H9 (cell line): ENCODE data around the gene IL15RA. TPM values are rescaled to one million over a fixed set of nuclear protein-coding genes. Genes with fewer than 3 reads are reported as not detected.

ENCODE experiments used
- DNase-seq: peaks from one replicate; pipeline ENCODE4 v3.0.0-alpha.2; 2017
- H2AFZ ChIP-seq: one replicate; pipeline ENCODE4 v1.6.1; 2013; ENCODE audit warnings: mild to moderate bottlenecking, low read length, control low read depth, moderate library complexity
- H2AK5ac ChIP-seq: 2 replicates; pipeline ENCODE4 v1.6.1; 2013; ENCODE audit warnings: low read length, control low read depth, mixed read lengths; ENCODE audit not compliant: insufficient read length
- H2BK120ac ChIP-seq: one replicate; pipeline ENCODE4 v1.6.1; 2013; ENCODE audit warnings: low read depth, mild to moderate bottlenecking, low read length, control low read depth, inconsistent platforms; ENCODE audit not compliant: poor library complexity, severe bottlenecking
- H2BK12ac ChIP-seq: 2 replicates; pipeline ENCODE4 v1.6.1; 2013; ENCODE audit warnings: low read length, control low read depth, mixed read lengths, low read depth; ENCODE audit not compliant: insufficient read length
- H2BK15ac ChIP-seq: 2 replicates; pipeline ENCODE4 v1.6.1; 2013; ENCODE audit warnings: low read depth, low read length, control low read depth
- H2BK20ac ChIP-seq: one replicate; pipeline ENCODE4 v1.6.1; 2013; ENCODE audit warnings: low read depth, mild to moderate bottlenecking, low read length, control low read depth, inconsistent platforms; ENCODE audit not compliant: poor library complexity, severe bottlenecking
- H2BK5ac ChIP-seq: 2 replicates; pipeline ENCODE4 v1.6.1; 2013; ENCODE audit warnings: low read length, control low read depth, mixed read lengths; ENCODE audit not compliant: insufficient read length
- H3K14ac ChIP-seq: 2 replicates; pipeline ENCODE4 v1.6.1; 2013; ENCODE audit warnings: low read length, control low read depth; ENCODE audit not compliant: insufficient read depth
- H3K18ac ChIP-seq: 2 replicates; pipeline ENCODE4 v1.6.1; 2013; ENCODE audit warnings: low read depth, mild to moderate bottlenecking, mixed read lengths, low read length, control low read depth; ENCODE audit not compliant: insufficient read length
- H3K23ac ChIP-seq: 2 replicates; pipeline ENCODE4 v1.6.1; 2013; ENCODE audit warnings: low read length, control low read depth, mixed read lengths, low read depth; ENCODE audit not compliant: insufficient read length
- H3K23me2 ChIP-seq: 2 replicates; pipeline ENCODE4 v1.6.1; 2013; ENCODE audit warnings: low read depth, mild to moderate bottlenecking, mixed read lengths, low read length, control low read depth; ENCODE audit not compliant: insufficient read length, poor library complexity, severe bottlenecking
- H3K27ac ChIP-seq: 2 replicates; pipeline ENCODE4 v1.5.1; 2013; ENCODE audit warnings: low read length, control low read depth, mixed read lengths, low read depth; ENCODE audit not compliant: insufficient read length
- H3K27me3 ChIP-seq: 2 replicates; pipeline ENCODE4 v1.6.1; 2013; ENCODE audit warnings: low read length, control low read depth, inconsistent platforms; ENCODE audit not compliant: insufficient read depth
- H3K4ac ChIP-seq: 2 replicates; pipeline ENCODE4 v1.6.1; 2013; ENCODE audit warnings: low read depth, mild to moderate bottlenecking, control low read depth, inconsistent platforms, low read length, moderate library complexity
- H3K4me1 ChIP-seq: 2 replicates; pipeline ENCODE4 v1.6.1; 2013; ENCODE audit warnings: low read length, control low read depth, inconsistent platforms; ENCODE audit not compliant: insufficient read depth
- H3K4me2 ChIP-seq: 2 replicates; pipeline ENCODE4 v1.6.1; 2013; ENCODE audit warnings: low read length, control low read depth, mixed read lengths; ENCODE audit not compliant: insufficient read length, insufficient read depth
- H3K56ac ChIP-seq: 2 replicates; pipeline ENCODE4 v1.6.1; 2013; ENCODE audit warnings: low read depth, mild to moderate bottlenecking, mixed read lengths, low read length, control low read depth; ENCODE audit not compliant: insufficient read length
- H3K79me1 ChIP-seq: 2 replicates; pipeline ENCODE4 v1.6.1; 2013; ENCODE audit warnings: low read depth, mild to moderate bottlenecking, moderate library complexity, low read length, control low read depth, inconsistent platforms; ENCODE audit not compliant: insufficient read depth, poor library complexity, severe bottlenecking
- H3K79me2 ChIP-seq: 2 replicates; pipeline ENCODE4 v1.6.1; 2013; ENCODE audit warnings: low read length, control low read depth, inconsistent platforms; ENCODE audit not compliant: insufficient read depth
- H3K9ac ChIP-seq: 2 replicates; pipeline ENCODE4 v1.6.1; 2013; ENCODE audit warnings: low read length, control low read depth, mixed read lengths; ENCODE audit not compliant: insufficient read length; ENCODE audit errors: extremely low read depth
- H3K9me3 ChIP-seq: one replicate; pipeline ENCODE4 v1.6.1; 2013; ENCODE audit warnings: low read depth, low read length, inconsistent platforms; ENCODE audit not compliant: control insufficient read depth
- H3T11ph ChIP-seq: one replicate; pipeline ENCODE4 v1.6.1; 2013; ENCODE audit warnings: mild to moderate bottlenecking, low read length, control low read depth, inconsistent platforms
- H4K20me1 ChIP-seq: one replicate; pipeline ENCODE4 v1.6.1; 2013; ENCODE audit not compliant: control insufficient read depth, insufficient read length, insufficient read depth
- H4K5ac ChIP-seq: 2 replicates; pipeline ENCODE4 v1.6.1; 2013; ENCODE audit warnings: low read depth, mild to moderate bottlenecking, mixed read lengths, low read length, control low read depth; ENCODE audit not compliant: insufficient read length
- H4K8ac ChIP-seq: replicated peaks from 2 replicates; pipeline ENCODE4 v1.6.1; 2013; ENCODE audit warnings: low read length, control low read depth, mixed read lengths, low read depth; ENCODE audit not compliant: insufficient read length
- H4K91ac ChIP-seq: 2 replicates; pipeline ENCODE4 v1.6.1; 2013; ENCODE audit warnings: low read depth, mild to moderate bottlenecking, moderate library complexity, mixed read lengths, low read length, control low read depth; ENCODE audit not compliant: insufficient read length
- H3K27ac Mint-ChIP-seq, 3 experiments: 2 replicates in 2 of 3; 3 replicates in 1 of 3; pipeline ENCODE4 v1.8.0; 2020 to 2021; ENCODE audit warnings: mixed read lengths in 3 of 3, mild to moderate bottlenecking in 1 of 3, moderate library complexity in 1 of 3
- H3K27me3 Mint-ChIP-seq: 2 replicates; pipeline ENCODE4 v1.8.0; 2021; ENCODE audit warnings: low read depth, mild to moderate bottlenecking, moderate library complexity, mixed read lengths
- H3K36me3 Mint-ChIP-seq, 3 experiments: 2 replicates in 2 of 3; 3 replicates in 1 of 3; pipeline ENCODE4 v1.8.0; 2020 to 2021; ENCODE audit warnings: low read depth in 3 of 3, mixed read lengths in 3 of 3; ENCODE audit not compliant: insufficient read depth in 1 of 3
- H3K4me1 Mint-ChIP-seq, 2 experiments: 2 replicates each; pipeline ENCODE4 v1.8.0; 2020; ENCODE audit warnings: mixed read lengths in 2 of 2
- H3K4me3 Mint-ChIP-seq, 2 experiments: 2 replicates in 1 of 2; 3 replicates in 1 of 2; pipeline ENCODE4 v1.8.0; 2020 to 2021; ENCODE audit warnings: mild to moderate bottlenecking in 2 of 2, mixed read lengths in 2 of 2, moderate library complexity in 1 of 2
- H3K9me3 Mint-ChIP-seq, 2 experiments: 2 replicates in 1 of 2; 3 replicates in 1 of 2; pipeline ENCODE4 v1.8.0; 2020; ENCODE audit warnings: mild to moderate bottlenecking in 2 of 2, mixed read lengths in 2 of 2, moderate library complexity in 1 of 2
- CTCF ChIP-seq: fragments of 200-600 bp; sonication (generic); conservative IDR thresholded peaks from 3 replicates; pipeline ENCODE4 v1.8.0; 2021; ENCODE audit warnings: antibody characterized with exemption, mild to moderate bottlenecking
- WGBS: extraction: QIAGEN DNeasy Blood & Tissue Kit; methylation state at CpG from one replicate; pipeline ENCODE4 v1.1.7; 2013; ENCODE audit warnings: missing lambda C conversion rate, low lambda C conversion rate, mixed read lengths; ENCODE audit not compliant: insufficient read length; ENCODE audit errors: extremely low coverage; 5-methylcytosine and 5-hydroxymethylcytosine counted together
- total RNA-seq: library from RNA; stranded (reverse); gene quantifications from 2 replicates; pipeline ENCODE4 v1.2.1, GENCODE V29; 2021

Gene IL15RA
- total RNA-seq, 1 experiment from 2014 or later, result 0.31 TPM

- WGBS, result no CpG with 5 or more reads among the region's 14 CpGs
- Histone ChIP-seq H3K14ac (no peak overlapping the region), H2AK5ac (no peak overlapping the region), H3K27me3 (no peaks in the 10 kb centered on the region), H4K20me1 (no peaks in the 10 kb centered on the region), H3K23ac (no peak overlapping the region), H3K79me1 (no peaks in the 10 kb centered on the region), H2BK20ac (no peak overlapping the region), H3K4ac (no peak overlapping the region), H3K56ac (no peak overlapping the region), H2BK15ac (no peak overlapping the region), H4K8ac (no peak overlapping the region), H3T11ph (no peak overlapping the region), H2BK12ac (no peak overlapping the region), H2AFZ (no peak overlapping the region), H3K79me2 (no peaks in the 10 kb centered on the region), H3K18ac (no peak overlapping the region), H4K5ac (no peak overlapping the region), H2BK120ac (no peak overlapping the region), H4K91ac (no peak overlapping the region), H3K23me2 (no peaks in the 10 kb centered on the region), H3K9me3 (no peaks in the 10 kb centered on the region), H3K4me2 (no peak overlapping the region), H3K4me1 (no peaks in the 10 kb centered on the region), H2BK5ac (no peak overlapping the region), H3K27ac (no peak overlapping the region), H3K9ac (no peak overlapping the region)
- Mint-ChIP-seq H3K36me3 (peaks cover 21 to 81% (median 76%) of the 10 kb centered on the region in 3 experiments; a peak in 6 of 7 replicates), H3K27ac (0 out of 7 replicates have a peak overlapping the region, but pooled peaks of 1 of the 3 experiments have one; percentile 8), H3K9me3 (no peaks in the 10 kb centered on the region), H3K4me1 (no peaks in the 10 kb centered on the region), H3K4me3 (no peak overlapping the region), H3K27me3 (no peaks in the 10 kb centered on the region)
- DNase-seq, result no peak
- no peak for TF ChIP-seq CTCF
These were observed 43.3 kb downstream of the IL15RA start for GRCh38 chr10:5933909-5934546.
